Right ventricle myocardium inferior (tissue), 1 donor: Measurements from ENCODE around the gene BICC1. TPM values are rescaled to one million over a fixed set of nuclear protein-coding genes. Genes with fewer than 3 reads are reported as not detected.

ENCODE experiments used
- ATAC-seq: fragments of 200-7000 bp; cut with Tn5 transposase; one replicate; pipeline ENCODE4 v1.9.1; 2020; ENCODE audit warnings: mild to moderate bottlenecking, moderate library complexity
- DNase-seq: peaks from one replicate; pipeline ENCODE4 v3.0.0; 2021; ENCODE audit errors: missing footprints
- intact Hi-C: fragments of 100-400 bp; cut with DNase I; formaldehyde crosslinking; loops from one replicate; pipeline ENCODE4 v1.11.0; 2022
- total RNA-seq: library from RNA; stranded (reverse); fragmentation: NEBNext Ultra II Directional; extraction: Animal tissue kit (Norgen Biotek cat#: 25700); gene quantifications from one replicate; pipeline ENCODE4 v1.2.1, GENCODE V29; 2021
- donor health status: DM: no; HTN: yes; CAD: no; lungs with severe emphysema.

Gene BICC1
- total RNA-seq, 1 donor from 2014 or later, result 8.2 TPM

DNA sequence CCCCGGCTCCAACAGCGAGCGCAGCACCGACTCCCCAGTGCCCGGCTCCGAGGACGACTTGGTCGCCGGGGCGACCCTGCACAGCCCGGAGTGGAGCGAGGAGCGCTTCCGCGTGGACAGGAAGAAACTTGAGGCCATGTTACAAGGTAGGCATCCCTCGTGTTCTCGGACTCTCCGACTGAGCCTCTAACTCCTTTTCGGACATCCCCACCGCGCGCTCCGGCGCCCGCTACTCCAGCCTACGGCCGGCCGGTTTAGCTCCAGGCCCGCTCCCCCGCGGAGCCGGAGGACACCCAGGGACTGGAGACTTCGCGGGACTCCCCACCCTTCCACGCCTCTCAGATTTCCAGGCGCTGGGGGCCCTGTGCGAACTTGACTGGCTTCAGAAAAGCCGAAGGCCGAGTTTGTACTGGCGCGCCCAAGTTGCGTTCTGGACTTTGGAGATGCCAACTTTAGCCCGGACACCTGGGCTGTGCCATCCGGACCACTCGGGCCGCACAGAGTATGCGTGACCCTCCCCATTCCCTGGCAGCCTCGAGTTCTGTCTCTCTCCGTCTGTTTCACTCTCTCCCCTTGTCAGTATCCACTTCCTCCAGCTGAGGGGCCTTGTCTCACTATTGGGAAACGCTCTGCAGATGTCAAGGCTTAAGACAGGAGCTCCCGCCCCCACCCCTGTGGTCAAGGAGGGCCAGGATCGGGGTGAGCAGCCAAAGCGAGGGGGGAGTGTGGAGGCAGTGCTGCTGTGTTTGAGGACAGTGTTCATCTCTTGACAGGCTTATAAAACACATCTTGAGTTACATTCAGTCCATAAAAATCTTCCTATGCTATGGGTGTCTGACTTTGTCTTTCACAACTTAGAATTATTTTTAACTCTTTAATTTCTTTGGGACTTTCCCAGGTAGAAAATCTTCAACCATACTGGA lies 777 bp downstream of the BICC1 start:
- DNase-seq, result peak; percentile 80
- intact Hi-C loops, result loop anchor here (10.0 kb wide), 2 partner anchors 99 to 261 kb away; no protein-coding TSS in a partner anchor
- ATAC-seq, result peak; percentile 89

DNA sequence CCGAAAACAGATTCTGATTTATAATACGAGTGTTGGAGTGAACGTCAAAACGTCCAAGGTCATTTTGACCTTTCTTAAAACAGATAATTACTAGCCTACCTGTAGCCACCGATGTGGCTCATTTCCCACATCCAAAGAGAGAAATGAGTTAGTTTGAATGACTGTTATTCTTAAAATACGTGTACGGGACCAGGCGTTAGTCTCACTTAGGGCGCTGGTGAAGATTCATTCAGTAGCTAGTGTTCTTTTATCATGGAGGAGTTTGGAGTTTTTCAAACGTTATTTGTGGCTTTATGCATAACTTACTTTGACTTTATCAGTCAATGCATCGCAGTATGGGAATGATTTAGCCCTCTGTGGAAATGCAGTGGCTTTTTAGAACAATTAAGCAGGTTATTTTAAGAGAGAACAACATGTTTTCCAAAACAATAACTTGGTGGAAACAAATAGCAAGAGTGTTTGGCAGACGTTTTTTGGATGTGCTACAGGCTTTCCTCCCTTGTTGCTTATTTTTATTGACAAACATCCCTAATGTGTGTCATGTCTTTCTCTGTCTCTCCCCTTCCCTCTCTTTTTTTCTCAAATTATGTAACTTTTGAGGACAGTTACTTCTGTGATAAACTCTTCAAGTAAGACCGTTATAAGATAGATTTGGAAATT lies 1.6 kb downstream of the BICC1 start:
- ATAC-seq, result no peak
- intact Hi-C loops, result loop anchor here (10.0 kb wide), 2 partner anchors 99 to 261 kb away; no protein-coding TSS in a partner anchor
- DNase-seq, result no peak

DNA sequence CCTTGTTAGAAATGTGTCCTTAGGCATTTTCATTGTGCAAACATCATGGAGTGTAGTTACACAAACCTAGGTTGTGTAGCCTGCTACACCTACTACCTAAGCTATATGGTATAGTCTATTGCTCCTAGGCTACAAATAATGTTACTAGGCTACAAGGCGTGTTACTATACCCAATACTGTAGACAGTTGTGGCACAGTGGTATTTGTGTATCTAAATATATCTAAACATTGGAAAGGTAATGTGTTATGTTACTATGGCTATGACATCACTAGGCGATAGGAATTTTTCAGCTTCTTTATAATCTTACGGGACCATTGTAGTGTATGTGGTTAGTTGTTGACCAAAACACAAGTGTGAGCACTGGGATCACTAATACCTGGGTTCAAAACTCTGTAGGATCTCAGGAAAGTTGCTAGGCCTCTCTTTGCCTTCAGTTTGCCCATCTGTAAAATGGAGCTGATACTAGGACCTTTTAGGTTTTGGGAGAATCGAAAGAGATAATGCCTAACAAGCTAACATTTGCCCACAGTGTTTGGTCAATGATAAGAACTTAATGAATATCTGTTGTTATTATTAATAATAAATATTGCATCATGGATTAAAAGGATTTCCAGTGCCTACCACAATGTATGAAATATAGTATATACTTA lies 2.7 kb downstream of the BICC1 start:
- intact Hi-C loops, result loop anchor here (10.0 kb wide), 2 partner anchors 101 to 259 kb away; no protein-coding TSS in a partner anchor
- no peak for ATAC-seq
- no peak for DNase-seq

DNA sequence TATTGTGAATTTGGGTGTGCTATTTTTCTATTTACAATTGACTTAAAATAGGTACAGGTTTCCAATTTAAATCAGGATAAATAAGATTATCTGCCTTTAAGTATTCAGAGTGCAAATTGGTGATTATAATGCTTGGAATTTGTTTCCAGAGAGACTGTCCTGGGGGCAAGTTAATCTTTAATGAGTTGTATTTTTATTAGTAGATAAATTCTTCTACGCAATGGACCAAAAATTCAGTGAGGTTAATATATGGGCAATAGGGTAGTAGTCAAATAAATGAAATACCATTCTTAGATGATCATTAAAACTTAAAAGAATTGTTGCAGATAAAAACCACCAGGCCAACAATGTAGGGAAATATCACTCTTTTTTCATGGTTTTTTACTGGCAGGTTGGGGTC lies 3.4 kb downstream of the BICC1 start:
- ATAC-seq (no peak), DNase-seq (no peak)
- intact Hi-C loops, result loop anchor here (10.0 kb wide), 2 partner anchors 101 to 259 kb away; no protein-coding TSS in a partner anchor

DNA sequence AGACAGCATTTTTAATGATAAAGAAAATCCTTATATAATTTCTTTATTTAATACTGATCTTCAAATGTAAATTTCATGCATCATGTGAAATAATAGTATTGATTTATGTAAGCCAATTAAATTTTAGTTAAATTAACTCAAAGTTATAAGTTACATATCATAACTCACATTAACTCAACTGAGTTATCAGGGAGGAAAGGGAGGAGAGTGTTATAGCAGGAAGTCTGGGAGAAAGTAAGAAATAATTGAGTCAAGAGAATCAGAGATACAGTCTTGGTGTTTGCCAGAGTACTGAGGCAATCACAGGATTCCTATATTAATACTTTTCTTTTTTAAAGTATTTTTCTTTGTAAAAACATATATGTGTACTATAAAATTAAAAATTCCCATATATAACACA lies 4.0 kb downstream of the BICC1 start:
- intact Hi-C loops, result loop anchor here (10.0 kb wide), 2 partner anchors 102 to 258 kb away; no protein-coding TSS in a partner anchor
- ATAC-seq (no peak), DNase-seq (no peak)

DNA sequence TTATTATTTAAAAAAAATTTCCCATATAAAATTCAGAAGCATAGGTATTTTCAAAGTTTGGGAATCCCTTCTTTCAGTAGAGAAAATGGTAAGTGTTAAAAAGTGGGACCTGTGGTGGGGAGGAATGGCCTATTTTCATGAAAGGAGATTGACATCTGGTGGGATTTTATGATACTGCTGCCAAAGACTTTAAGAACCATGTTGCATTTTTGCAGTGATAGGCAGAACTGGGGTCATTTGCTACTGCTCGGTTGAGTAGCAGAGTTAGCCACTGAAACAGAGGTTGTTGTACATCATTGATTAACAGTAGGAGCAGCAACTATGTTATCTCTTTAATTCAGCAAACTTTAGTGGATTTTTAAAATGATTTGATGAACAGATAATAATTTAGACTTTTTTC lies 4.4 kb downstream of the BICC1 start:
- intact Hi-C loops, result loop anchor here (10.0 kb wide), 2 partner anchors 102 to 258 kb away; no protein-coding TSS in a partner anchor
- ATAC-seq, result no peak
- no peak for DNase-seq

DNA sequence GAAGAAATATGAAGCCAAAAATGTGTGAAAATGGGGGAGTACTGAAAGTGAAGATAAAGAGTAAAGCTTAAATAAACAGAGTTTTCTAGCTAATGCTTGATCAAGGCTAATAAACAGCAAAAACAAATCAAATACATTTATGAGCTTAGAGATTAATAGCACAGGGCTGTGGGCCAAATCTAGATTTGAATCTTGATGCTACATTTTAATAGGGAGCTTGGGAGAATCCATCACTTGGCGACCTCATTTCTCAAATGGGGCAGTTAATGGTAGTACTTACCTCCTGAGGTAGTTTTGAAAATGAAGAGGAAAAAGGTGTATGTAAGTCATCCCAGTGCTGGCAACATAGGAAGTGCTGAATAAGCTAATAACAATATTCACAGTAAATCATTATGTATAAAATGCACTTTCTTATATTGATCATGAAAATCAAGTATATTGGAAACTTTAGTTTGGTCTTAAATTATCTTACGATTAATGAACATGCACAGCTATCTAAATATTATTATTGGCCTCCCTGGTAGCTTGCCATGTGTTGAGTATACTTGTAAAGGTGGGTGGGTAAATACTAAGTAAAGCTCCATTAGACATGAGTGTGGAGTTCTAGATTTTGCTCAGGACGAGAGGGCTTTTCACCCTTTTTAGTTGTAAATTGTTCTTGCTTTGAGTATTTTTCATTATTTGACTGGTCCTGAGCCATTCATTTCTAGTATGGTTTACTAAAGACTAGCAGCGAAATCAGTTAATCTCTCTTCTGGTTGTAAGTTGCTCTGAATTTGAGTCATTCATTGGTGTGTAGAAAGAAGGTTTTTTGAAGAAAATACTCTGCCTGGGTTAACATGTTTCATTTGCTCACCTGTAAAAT lies 5.1 kb downstream of the BICC1 start:
- DNase-seq (no peak), ATAC-seq (no peak)
- intact Hi-C loops, result loop anchor here (10.0 kb wide), 2 partner anchors 103 to 257 kb away; no protein-coding TSS in a partner anchor

DNA sequence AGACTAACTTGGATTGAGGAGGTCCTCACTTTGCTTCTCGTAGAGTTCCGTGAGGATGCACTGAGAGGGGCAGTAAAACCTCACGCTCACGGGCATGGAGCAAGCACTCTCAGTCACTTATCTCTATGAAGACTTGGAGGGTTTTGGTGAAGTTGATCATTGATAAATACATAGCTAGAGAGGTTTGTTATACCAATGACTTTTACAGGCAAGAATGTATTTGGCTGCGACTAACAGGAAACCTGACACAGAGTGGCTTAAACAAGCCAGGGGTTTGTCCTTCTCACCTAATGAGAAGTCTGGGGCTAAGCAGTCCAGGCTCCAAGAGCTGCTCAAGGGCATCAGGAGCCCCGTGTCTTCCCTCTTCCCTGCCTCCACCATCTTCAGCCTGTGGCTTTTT lies 6.1 kb downstream of the BICC1 start:
- no peak for DNase-seq
- ATAC-seq, result peak; percentile 26
- intact Hi-C loops, result loop anchor here (10.0 kb wide), 2 partner anchors 104 to 256 kb away; no protein-coding TSS in a partner anchor

DNA sequence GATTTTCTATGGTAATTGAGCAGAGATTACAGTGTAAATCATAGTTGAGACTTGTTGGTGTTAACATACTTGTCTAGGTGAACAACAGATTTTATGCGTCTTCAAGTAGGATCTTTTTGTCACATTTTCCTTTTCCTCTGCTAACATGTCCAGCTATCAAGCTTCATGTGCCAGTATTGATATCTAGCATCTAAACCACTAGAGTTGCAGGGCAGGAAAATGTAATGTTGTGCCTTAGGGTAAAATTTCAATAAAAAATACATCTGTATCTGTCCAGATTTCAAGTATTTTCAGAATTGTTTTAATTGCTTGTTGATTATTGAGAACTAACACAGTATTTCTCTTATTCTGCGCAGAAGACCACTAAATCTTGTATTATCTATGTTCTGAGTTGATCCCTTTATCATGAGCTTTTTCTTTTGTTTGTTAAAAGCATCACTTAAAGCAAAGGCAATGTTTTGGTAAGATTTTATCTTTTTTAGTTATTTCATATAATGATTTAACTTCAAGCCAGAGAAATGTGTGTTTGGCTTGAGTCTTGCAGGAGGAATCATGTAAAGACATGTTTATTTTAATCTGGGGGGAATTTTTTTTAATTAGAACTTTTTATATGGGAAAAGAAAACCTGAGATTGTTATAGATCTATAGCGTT lies 16.5 kb downstream of the BICC1 start:
- intact Hi-C loops, result no loop called here
- ATAC-seq (no peak), DNase-seq (no peak)

DNA sequence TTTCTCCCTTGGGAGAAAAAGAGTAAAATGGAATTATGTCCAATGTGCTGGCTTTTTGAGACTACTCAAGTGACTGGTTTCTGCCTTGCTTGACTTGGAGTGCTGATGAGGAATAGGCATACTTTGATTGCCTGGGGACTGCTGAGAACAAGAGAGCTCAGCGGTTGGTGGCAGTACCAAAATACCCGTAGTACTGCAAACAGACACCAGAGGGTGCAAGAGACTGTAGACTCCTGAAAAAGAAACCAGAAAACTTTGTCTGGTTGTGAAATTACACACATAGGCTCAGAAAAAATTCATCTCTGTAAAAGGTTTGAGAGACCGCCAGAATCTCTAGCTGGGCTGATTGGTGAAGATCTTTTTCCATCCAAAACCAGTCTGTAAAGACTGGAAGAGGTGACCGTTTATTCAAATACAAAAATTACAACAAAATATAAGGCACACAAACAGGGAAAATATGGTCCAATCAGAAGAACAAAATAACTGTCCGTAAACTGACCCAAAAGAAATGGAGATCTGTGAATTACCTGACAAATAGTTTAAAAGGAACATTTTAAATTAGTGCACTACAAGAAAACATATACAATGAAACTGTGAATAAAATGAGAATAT lies 18.5 kb downstream of the BICC1 start:
- ATAC-seq, result no peak
- intact Hi-C loops, result no loop called here
- DNase-seq, result no peak

DNA sequence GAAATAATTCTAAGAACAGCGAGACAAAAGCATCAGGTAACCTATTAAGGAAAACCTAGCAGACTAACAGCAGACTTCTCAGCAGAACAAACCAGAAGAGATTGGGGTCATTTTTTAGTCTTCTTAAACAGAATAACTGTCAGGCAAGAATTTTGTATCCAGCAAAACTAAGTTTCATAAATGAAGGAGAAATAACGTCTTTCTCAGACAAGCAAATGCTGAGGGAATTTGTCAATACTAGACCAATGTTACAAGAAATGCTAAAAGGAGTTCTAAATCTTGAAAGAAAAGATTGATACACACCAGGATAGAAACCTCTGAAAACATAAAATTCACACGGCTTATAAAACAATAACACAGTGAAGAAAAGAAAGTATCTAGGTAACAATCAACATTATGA lies 22.6 kb downstream of the BICC1 start:
- intact Hi-C loops, result no loop called here
- no peak for ATAC-seq
- DNase-seq, result no peak

DNA sequence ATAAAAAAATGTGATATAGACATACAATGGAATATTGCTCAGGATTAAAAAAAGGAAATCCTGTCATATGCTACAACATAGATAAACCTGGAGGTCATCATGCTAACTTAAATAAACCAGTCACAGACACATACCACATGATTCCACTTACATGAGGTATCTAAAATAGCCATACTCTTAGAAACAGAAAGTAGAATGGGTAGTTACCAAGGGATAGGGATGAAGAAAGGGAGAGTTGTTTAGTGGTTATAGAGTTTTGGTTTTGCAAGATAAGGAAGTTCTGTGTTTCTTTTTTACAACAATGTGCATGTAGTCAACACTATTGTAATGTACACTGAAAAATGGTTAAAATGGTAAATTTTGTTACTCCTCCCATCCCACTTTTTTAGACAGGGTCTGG lies 30.5 kb downstream of the BICC1 start:
- intact Hi-C loops, result no loop called here
- ATAC-seq, result no peak
- no peak for DNase-seq

DNA sequence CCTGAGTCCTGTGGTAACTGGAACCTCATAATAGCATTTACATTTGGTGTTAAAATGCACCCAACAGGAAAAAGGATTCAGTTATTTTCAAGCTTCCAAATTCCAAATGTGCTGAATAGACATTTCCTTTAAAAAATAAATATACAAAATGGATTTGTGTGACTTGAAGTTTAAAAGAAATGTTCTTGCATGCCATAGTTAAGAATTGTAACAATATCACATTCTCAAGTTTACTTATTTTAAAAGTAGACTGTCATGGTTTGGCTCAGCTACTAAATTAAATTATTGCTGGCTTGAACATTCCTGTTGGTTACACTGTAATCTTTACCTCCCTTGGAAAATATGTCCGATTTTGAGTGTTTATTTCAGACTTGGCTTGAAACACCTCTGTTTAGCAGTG lies 31.5 kb downstream of the BICC1 start:
- intact Hi-C loops, result no loop called here
- DNase-seq, result no peak
- ATAC-seq, result no peak

DNA sequence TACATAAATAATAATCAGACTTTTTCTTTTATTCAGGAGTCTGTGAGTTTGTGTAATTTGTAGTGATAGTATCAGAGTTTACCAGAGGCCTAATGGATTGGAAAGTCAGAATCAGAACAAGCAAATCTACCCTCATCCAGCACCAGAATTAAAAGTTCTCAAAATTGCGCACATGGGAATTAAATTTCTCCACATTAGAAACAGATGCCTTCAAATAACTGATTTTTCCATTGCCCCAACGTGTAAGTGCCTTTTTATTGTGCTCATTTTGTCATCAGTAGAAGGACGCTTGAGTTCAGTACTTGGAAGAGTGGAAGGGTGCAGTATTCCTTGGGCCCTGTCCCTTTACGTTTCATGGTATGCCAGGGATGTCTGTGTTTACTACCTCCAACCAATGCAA lies 32.8 kb downstream of the BICC1 start:
- ATAC-seq, result no peak
- intact Hi-C loops, result no loop called here
- no peak for DNase-seq

DNA sequence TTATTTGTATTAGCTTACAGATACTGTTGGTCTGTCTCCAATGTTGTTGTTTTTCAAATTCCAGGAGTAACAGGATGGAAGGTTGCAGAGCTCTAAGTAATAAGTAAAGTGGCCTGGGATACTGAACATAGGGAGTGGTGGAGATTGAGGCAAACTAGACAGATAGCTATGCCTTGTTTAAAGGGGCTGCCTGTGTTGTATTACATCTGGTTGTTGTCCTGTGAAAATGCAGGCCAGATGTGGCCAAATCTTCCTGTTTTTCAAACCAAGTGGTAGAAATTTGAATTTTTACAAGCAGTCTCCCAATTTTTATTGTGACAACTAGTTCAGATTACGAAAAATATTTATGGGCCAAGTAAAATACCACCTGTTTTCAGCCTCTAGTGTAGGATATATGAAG lies 33.5 kb downstream of the BICC1 start:
- intact Hi-C loops, result no loop called here
- DNase-seq, result no peak
- no peak for ATAC-seq

DNA sequence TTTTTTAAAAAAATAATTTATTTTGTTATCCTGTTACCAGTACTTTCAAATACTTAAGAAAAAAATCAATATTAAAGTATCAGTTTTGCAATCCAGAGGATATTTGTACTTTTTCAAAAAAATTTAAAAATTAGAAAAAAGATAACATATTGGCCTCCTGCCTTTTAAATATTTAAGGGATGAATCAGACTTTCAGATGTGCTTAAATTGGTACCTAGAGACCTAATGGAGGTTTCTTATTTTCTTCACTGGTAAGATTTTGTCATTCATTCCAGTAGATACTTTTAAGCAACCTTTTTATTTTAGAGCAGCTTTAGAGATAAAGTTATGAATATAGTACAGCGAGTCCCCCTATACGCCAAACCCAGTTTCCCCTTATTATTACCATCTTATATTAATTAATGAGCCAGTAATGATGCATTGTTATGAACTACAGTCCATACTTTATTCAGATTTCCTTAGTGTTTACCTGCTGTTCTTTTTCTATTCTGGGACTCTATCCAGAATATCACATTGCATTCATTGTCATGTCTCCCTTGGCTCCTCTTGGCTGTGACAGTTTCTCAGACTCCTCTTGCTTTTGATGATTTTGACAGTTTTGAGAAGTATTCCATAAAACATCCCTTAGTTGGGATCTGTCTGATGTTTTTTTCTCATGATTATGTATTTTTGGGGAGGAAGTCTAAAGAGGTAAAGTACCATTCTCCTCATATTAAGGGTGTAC lies 34.2 kb downstream of the BICC1 start:
- intact Hi-C loops, result no loop called here
- ATAC-seq (no peak), DNase-seq (no peak)

DNA sequence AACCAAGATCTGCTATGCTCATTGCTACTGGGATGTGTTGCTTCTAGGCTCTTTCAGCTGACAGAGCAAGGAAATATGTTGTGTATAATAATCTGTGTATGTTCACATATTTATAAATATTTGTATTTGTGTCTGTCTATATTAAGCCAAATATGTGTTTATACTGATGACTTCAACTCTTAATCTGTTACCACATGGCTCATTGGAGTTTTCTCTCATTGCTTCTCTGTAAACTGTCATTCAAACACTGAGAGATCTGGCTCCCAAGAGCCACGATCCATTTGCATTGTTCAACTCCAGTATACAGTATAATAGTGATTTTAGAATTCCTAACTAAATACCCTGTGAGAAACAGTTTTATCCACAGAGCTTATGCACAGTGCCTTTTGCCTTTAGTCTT lies 35.3 kb downstream of the BICC1 start:
- ATAC-seq (no peak), DNase-seq (no peak)
- intact Hi-C loops, result no loop called here
